Measurements from ENCODE around the gene FAM229A. TPM values are rescaled to one million over a fixed set of nuclear protein-coding genes. Genes with fewer than 3 reads are reported as not detected.

Gene FAM229A
- total and polyA plus RNA-seq, 9 of the 15 experiments (the other 6 are each of a cell fraction or from before 2014, with no cell fraction given) = 0.04 to 21.6 (median 7.4) TPM

DNA sequence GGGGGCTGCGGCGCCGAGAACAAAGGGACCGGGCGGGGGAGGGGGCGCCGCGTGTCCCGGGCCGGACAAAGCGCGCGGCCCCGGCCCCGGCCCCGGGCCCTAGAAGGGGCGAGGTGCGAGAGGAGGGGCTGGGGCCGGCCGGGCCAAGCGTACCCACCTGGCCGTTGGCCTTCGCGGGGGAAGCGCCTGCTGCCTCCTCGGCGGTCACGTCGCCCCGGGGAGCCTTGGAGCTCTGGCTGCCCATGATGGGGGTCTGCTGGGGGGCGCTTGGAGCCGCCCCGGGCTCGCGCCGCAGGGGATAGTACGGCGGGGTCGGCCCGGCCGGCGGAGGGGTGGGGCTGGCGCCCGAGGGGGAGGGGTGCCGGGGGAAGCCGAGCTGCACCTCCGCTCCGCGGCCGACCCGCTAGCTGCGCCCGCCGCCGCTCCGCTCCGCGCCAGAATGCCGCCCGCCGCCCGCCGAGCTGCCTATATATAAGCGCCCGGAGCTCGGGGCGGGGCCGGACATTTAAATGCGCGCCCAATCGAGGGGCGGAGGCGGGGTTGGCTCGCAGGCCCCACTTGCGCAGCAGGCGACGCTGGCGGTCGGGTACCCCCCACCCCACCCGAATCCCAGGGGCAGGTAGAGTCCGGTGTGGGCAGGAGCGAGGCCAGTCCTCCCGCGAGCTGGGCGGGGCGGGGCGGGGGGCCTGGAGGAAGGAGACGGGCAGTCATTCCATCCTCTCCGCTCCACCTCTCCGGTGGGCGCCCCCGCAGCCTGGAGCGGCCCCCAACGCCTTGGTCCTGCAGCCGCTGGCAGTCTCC is 26.3 kb downstream of the FAM229A start, which contains the start of gene MARCKSL1 (continued):
- TF ChIP-seq, protein P1, sequence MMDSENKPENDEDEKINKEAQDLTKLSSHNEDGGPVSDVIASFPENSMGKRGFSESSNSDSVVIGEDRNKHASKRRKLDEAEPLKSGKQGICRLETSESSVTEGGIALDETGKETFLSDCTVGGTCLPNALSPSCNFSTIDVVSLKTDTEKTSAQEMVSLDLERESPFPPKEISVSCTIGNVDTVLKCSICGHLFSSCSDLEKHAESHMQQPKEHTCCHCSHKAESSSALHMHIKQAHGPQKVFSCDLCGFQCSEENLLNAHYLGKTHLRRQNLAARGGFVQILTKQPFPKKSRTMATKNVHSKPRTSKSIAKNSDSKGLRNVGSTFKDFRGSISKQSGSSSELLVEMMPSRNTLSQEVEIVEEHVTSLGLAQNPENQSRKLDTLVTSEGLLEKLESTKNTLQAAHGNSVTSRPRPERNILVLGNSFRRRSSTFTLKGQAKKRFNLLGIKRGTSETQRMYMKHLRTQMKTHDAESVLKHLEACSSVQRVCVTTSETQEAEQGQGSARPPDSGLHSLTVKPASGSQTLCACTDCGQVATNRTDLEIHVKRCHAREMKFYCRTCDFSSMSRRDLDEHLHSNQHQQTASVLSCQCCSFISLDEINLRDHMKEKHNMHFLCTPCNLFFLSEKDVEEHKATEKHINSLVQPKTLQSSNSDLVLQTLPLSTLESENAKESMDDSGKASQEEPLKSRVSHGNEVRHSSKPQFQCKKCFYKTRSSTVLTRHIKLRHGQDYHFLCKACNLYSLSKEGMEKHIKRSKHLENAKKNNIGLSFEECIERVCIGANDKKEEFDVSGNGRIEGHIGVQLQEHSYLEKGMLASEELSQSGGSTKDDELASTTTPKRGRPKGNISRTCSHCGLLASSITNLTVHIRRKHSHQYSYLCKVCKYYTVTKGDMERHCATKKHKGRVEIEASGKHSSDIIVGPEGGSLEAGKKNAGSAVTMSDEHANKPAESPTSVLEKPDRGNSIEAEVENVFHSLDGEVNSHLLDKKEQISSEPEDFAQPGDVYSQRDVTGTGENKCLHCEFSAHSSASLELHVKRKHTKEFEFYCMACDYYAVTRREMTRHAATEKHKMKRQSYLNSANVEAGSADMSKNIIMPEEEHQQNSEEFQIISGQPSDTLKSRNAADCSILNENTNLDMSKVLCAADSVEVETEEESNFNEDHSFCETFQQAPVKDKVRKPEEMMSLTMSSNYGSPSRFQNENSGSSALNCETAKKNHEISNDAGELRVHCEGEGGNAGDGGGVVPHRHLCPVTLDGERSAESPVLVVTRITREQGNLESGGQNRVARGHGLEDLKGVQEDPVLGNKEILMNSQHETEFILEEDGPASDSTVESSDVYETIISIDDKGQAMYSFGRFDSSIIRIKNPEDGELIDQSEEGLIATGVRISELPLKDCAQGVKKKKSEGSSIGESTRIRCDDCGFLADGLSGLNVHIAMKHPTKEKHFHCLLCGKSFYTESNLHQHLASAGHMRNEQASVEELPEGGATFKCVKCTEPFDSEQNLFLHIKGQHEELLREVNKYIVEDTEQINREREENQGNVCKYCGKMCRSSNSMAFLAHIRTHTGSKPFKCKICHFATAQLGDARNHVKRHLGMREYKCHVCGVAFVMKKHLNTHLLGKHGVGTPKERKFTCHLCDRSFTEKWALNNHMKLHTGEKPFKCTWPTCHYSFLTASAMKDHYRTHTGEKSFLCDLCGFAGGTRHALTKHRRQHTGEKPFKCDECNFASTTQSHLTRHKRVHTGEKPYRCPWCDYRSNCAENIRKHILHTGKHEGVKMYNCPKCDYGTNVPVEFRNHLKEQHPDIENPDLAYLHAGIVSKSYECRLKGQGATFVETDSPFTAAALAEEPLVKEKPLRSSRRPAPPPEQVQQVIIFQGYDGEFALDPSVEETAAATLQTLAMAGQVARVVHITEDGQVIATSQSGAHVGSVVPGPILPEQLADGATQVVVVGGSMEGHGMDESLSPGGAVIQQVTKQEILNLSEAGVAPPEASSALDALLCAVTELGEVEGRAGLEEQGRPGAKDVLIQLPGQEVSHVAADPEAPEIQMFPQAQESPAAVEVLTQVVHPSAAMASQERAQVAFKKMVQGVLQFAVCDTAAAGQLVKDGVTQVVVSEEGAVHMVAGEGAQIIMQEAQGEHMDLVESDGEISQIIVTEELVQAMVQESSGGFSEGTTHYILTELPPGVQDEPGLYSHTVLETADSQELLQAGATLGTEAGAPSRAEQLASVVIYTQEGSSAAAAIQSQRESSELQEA (IDR thresholded peaks at IDR 0.05; ENCODE audit: low read depth) = no peak
- no peak for TF ChIP-seq SAFB2 (IDR thresholded peaks at IDR 0.05; ENCODE audit: borderline replicate concordance, low read depth, low read length, severe bottlenecking)
- no peak for TF ChIP-seq COPS2 (conservative IDR thresholded peaks at IDR 0.05)
- TF ChIP-seq DACH1 (IDR thresholded peaks at IDR 0.05; ENCODE audit: partially characterized antibody) = no peak
- TF ChIP-seq, protein P2, sequence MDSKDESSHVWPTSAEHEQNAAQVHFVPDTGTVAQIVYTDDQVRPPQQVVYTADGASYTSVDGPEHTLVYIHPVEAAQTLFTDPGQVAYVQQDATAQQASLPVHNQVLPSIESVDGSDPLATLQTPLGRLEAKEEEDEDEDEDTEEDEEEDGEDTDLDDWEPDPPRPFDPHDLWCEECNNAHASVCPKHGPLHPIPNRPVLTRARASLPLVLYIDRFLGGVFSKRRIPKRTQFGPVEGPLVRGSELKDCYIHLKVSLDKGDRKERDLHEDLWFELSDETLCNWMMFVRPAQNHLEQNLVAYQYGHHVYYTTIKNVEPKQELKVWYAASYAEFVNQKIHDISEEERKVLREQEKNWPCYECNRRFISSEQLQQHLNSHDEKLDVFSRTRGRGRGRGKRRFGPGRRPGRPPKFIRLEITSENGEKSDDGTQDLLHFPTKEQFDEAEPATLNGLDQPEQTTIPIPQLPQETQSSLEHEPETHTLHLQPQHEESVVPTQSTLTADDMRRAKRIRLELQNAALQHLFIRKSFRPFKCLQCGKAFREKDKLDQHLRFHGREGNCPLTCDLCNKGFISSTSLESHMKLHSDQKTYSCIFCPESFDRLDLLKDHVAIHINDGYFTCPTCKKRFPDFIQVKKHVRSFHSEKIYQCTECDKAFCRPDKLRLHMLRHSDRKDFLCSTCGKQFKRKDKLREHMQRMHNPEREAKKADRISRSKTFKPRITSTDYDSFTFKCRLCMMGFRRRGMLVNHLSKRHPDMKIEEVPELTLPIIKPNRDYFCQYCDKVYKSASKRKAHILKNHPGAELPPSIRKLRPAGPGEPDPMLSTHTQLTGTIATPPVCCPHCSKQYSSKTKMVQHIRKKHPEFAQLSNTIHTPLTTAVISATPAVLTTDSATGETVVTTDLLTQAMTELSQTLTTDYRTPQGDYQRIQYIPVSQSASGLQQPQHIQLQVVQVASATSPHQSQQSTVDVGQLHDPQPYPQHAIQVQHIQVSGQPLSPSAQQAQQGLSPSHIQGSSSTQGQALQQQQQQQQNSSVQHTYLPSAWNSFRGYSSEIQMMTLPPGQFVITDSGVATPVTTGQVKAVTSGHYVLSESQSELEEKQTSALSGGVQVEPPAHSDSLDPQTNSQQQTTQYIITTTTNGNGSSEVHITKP (IDR thresholded peaks at IDR 0.05; ENCODE audit: partially characterized antibody) = peak; percentile 29
- TF ChIP-seq, protein P3, sequence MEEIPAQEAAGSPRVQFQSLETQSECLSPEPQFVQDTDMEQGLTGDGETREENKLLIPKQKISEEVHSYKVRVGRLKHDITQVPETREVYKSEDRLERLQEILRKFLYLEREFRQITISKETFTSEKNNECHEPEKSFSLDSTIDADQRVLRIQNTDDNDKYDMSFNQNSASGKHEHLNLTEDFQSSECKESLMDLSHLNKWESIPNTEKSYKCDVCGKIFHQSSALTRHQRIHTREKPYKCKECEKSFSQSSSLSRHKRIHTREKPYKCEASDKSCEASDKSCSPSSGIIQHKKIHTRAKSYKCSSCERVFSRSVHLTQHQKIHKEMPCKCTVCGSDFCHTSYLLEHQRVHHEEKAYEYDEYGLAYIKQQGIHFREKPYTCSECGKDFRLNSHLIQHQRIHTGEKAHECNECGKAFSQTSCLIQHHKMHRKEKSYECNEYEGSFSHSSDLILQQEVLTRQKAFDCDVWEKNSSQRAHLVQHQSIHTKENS (CRISPR knock-in tag; IDR thresholded peaks at IDR 0.05) = no peak
- TF ChIP-seq DNMT1 (IDR thresholded peaks at IDR 0.05) = no peak
- TF ChIP-seq SAP30 (IDR thresholded peaks at IDR 0.05; ENCODE audit: borderline replicate concordance, insufficient read depth, low read depth, low read length, poor library complexity, severe bottlenecking) = peak; percentile 19
- TF ChIP-seq, protein P4, sequence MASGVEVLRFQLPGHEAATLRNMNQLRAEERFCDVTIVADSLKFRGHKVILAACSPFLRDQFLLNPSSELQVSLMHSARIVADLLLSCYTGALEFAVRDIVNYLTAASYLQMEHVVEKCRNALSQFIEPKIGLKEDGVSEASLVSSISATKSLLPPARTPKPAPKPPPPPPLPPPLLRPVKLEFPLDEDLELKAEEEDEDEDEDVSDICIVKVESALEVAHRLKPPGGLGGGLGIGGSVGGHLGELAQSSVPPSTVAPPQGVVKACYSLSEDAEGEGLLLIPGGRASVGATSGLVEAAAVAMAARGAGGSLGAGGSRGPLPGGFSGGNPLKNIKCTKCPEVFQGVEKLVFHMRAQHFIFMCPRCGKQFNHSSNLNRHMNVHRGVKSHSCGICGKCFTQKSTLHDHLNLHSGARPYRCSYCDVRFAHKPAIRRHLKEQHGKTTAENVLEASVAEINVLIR (CRISPR knock-in tag; IDR thresholded peaks at IDR 0.05) = no peak
- no peak for TF ChIP-seq BHLHE40 (IDR thresholded peaks at IDR 0.05; ENCODE audit: low read length)
- TF ChIP-seq ZNF239 (CRISPR knock-in tag; IDR thresholded peaks at IDR 0.05) = no peak

All from K562 (cell line).